IMR-90 (cell line): Measurements from ENCODE around the gene ZNF581. TPM values are rescaled to one million over a fixed set of nuclear protein-coding genes. Genes with fewer than 3 reads are reported as not detected.

Experiments used
- ATAC-seq: fragments of 200-7000 bp; cut with Tn5 transposase; 2 replicates; pipeline ENCODE4 v1.9.1; 2020; ENCODE audit warnings: low read depth, mild to moderate bottlenecking, moderate library complexity
- Bru-seq: library from RNA; stranded (reverse); fragments of 400-500 nt; gene quantifications from one replicate; lab custom pipeline; 2021; lab: Mats Ljungman, UMichigan
- BruChase-seq, 2 experiments: library from RNA; stranded (reverse); fragments of 400-500 nt; gene quantifications; one replicate each; lab custom pipeline; 2021; lab: Mats Ljungman, UMichigan
- BruUV-seq: library from RNA; stranded (reverse); fragments of 400-500 nt; replicated peaks from 2 replicates; lab custom pipeline; 2021; lab: Mats Ljungman, UMichigan
- CTCF ChIA-PET: fragments of 300-600 bp; formaldehyde crosslinking; extraction: SDS; loops from one replicate; lab custom pipeline; 2021; ENCODE audit warnings: antibody characterized with exemption; lab: Yijun Ruan, JAX
- POLR2A ChIA-PET: fragments of 300-600 bp; sonication (Branson Sonifier 250); formaldehyde crosslinking; loops from one replicate; lab custom pipeline; 2022; ENCODE audit warnings: antibody characterized with exemption; ENCODE audit not compliant: unreplicated experiment; lab: Charles Lee
- DNase-seq: peaks from one replicate; pipeline ENCODE4 v3.0.0; 2013
- H2AFZ ChIP-seq: replicated peaks from 2 replicates; pipeline ENCODE3; 2013; ENCODE audit warnings: low read length, mild to moderate bottlenecking; ENCODE audit not compliant: poor library complexity
- H2AK5ac ChIP-seq: 2 replicates; pipeline ENCODE4 v1.6.1; 2013; ENCODE audit warnings: low read depth, low read length, inconsistent platforms
- H2AK9ac ChIP-seq: replicated peaks from 2 replicates; pipeline ENCODE3; 2013; ENCODE audit warnings: mild to moderate bottlenecking, low read depth, low read length, moderate library complexity; ENCODE audit not compliant: poor library complexity
- H2BK120ac ChIP-seq: 2 replicates; pipeline ENCODE4 v1.6.1; 2013; ENCODE audit warnings: low read depth, low read length, inconsistent platforms
- H2BK15ac ChIP-seq: 3 replicates; pipeline ENCODE4 v1.6.1; 2013; ENCODE audit warnings: low read depth, low read length, inconsistent platforms
- H2BK20ac ChIP-seq: 2 replicates; pipeline ENCODE4 v1.6.1; 2013; ENCODE audit warnings: low read depth, mild to moderate bottlenecking, inconsistent platforms, low read length, moderate library complexity
- H2BK5ac ChIP-seq: 2 replicates; pipeline ENCODE4 v1.6.1; 2013; ENCODE audit warnings: mild to moderate bottlenecking, low read depth, low read length, inconsistent platforms; ENCODE audit not compliant: poor library complexity, severe bottlenecking
- H3K14ac ChIP-seq: replicated peaks from 2 replicates; pipeline ENCODE4 v1.6.1; 2013; ENCODE audit warnings: low read depth, low read length, inconsistent platforms
- H3K18ac ChIP-seq: 2 replicates; pipeline ENCODE4 v1.6.1; 2013; ENCODE audit warnings: low read depth, low read length, control low read depth
- H3K23ac ChIP-seq: 2 replicates; pipeline ENCODE4 v1.6.1; 2013; ENCODE audit warnings: low read depth, low read length, inconsistent platforms
- H3K27ac ChIP-seq: 2 replicates; pipeline ENCODE4 v1.5.1; 2013; ENCODE audit warnings: mild to moderate bottlenecking, control low read depth, low read length; ENCODE audit not compliant: insufficient read depth
- H3K27me3 ChIP-seq: 2 replicates; pipeline ENCODE4 v1.6.1; 2013; ENCODE audit warnings: low read length; ENCODE audit not compliant: control insufficient read depth, insufficient read depth
- H3K36me3 ChIP-seq: 2 replicates; pipeline ENCODE4 v1.6.1; 2013; ENCODE audit warnings: low read length, mixed read lengths; ENCODE audit not compliant: control insufficient read depth, insufficient read depth
- H3K4ac ChIP-seq: 2 replicates; pipeline ENCODE4 v1.6.1; 2013; ENCODE audit warnings: low read depth, low read length, inconsistent platforms
- H3K4me1 ChIP-seq: 2 replicates; pipeline ENCODE4 v1.6.1; 2013; ENCODE audit warnings: low read length, mixed read lengths; ENCODE audit not compliant: control insufficient read depth, insufficient read depth
- H3K4me2 ChIP-seq: 2 replicates; pipeline ENCODE4 v1.6.1; 2013; ENCODE audit warnings: low read depth, mild to moderate bottlenecking, control low read depth, low read length, moderate library complexity
- H3K4me3 ChIP-seq: 2 replicates; pipeline ENCODE4 v1.5.1; 2013; ENCODE audit warnings: low read depth, mild to moderate bottlenecking, control low read depth, low read length, moderate library complexity; ENCODE audit not compliant: insufficient read depth
- H3K56ac ChIP-seq: 2 replicates; pipeline ENCODE4 v1.6.1; 2013; ENCODE audit warnings: low read length, inconsistent platforms; ENCODE audit not compliant: insufficient read depth; ENCODE audit errors: extremely low read depth
- H3K79me1 ChIP-seq, 2 experiments: 2 replicates each; pipeline ENCODE4 v1.6.1; 2013; ENCODE audit warnings: low read length in 2 of 2, inconsistent platforms in 1 of 2, low read depth in 1 of 2
- H3K9ac ChIP-seq: 2 replicates; pipeline ENCODE4 v1.6.1; 2013; ENCODE audit warnings: low read depth, low read length, control low read depth
- H3K9me1 ChIP-seq: 2 replicates; pipeline ENCODE4 v1.6.1; 2013; ENCODE audit warnings: low read length, inconsistent platforms; ENCODE audit not compliant: insufficient read depth
- H3K9me3 ChIP-seq: 2 replicates; pipeline ENCODE4 v1.6.1; 2013; ENCODE audit warnings: low read length; ENCODE audit not compliant: control insufficient read depth, insufficient read depth
- H4K20me1 ChIP-seq: 2 replicates; pipeline ENCODE4 v1.6.1; 2013; ENCODE audit warnings: low read length, inconsistent platforms; ENCODE audit not compliant: insufficient read depth
- H4K5ac ChIP-seq: 2 replicates; pipeline ENCODE4 v1.6.1; 2013; ENCODE audit warnings: mild to moderate bottlenecking, low read depth, low read length, control low read depth
- H4K8ac ChIP-seq, 2 experiments: 2 replicates each; pipeline ENCODE4 v1.6.1; 2013; ENCODE audit warnings: low read depth in 2 of 2, low read length in 2 of 2, control low read depth in 1 of 2, inconsistent platforms in 1 of 2
- H4K91ac ChIP-seq: 2 replicates; pipeline ENCODE4 v1.6.1; 2013; ENCODE audit warnings: low read depth, low read length, inconsistent platforms; ENCODE audit not compliant: insufficient read depth
- BHLHE40 ChIP-seq: fragments of 150-350 bp; IDR thresholded peaks from 2 replicates; pipeline ENCODE4 v1.6.1; 2016; ENCODE audit warnings: mild to moderate bottlenecking, low read depth, low read length
- CHD1 ChIP-seq: IDR thresholded peaks from 2 replicates; pipeline ENCODE4 v1.6.1; 2012; ENCODE audit warnings: low read depth, low read length, improper control_type of control experiment
- CTCF ChIP-seq: conservative IDR thresholded peaks from 2 replicates; pipeline ENCODE4 v1.5.1; 2012; ENCODE audit warnings: mild to moderate bottlenecking, low read depth, low read length, improper control_type of control experiment
- FOS ChIP-seq: fragments of 150-350 bp; IDR thresholded peaks from 2 replicates; pipeline ENCODE4 v1.6.1; 2016; ENCODE audit warnings: low read depth, low read length
- MAZ ChIP-seq: IDR thresholded peaks from 2 replicates; pipeline ENCODE4 v1.6.1; 2012; ENCODE audit warnings: low read depth, mild to moderate bottlenecking, low read length, improper control_type of control experiment, moderate library complexity, borderline replicate concordance
- NFE2L2 ChIP-seq: fragments of 150-350 bp; IDR thresholded peaks from 2 replicates; pipeline ENCODE4 v1.6.1; 2016; ENCODE audit warnings: low read depth, mild to moderate bottlenecking, low read length
- POLR2A ChIP-seq: IDR thresholded peaks from 2 replicates; pipeline ENCODE4 v1.6.1; 2012; ENCODE audit warnings: mild to moderate bottlenecking, low read depth, low read length
- RAD21 ChIP-seq: IDR thresholded peaks from 2 replicates; pipeline ENCODE4 v1.6.1; 2012; ENCODE audit warnings: low read length, improper control_type of control experiment
- RCOR1 ChIP-seq: IDR thresholded peaks from 2 replicates; pipeline ENCODE4 v1.6.1; 2012; ENCODE audit warnings: mild to moderate bottlenecking, low read length, improper control_type of control experiment; ENCODE audit not compliant: insufficient replicate concordance
- RFX5 ChIP-seq: IDR thresholded peaks from 2 replicates; pipeline ENCODE4 v1.8.0; 2012; ENCODE audit warnings: low read depth, mild to moderate bottlenecking, low read length, moderate library complexity
- SMC3 ChIP-seq: fragments of 150-350 bp; IDR thresholded peaks from 2 replicates; pipeline ENCODE4 v1.6.1; 2016; ENCODE audit warnings: low read depth, mild to moderate bottlenecking, antibody characterized with exemption, low read length, moderate library complexity
- WGBS, 2 experiments: methylation state at CpG; one replicate each; pipeline versions ENCODE4 v1.1.5 to v1.1.7; 2013; ENCODE audit warnings: missing lambda C conversion rate in 2 of 2; ENCODE audit not compliant: insufficient read length in 1 of 2; ENCODE audit errors: extremely low coverage in 2 of 2; 5-methylcytosine and 5-hydroxymethylcytosine counted together
- dilution Hi-C: fragments of 300-500 bp; cut with HindIII; formaldehyde crosslinking; loops from one replicate; pipeline ENCODE4 v1.14.3; 2018; ENCODE audit warnings: low sequenced_read_pairs; ENCODE audit not compliant: unreplicated experiment
- in situ Hi-C: fragments of 300-500 bp; cut with MboI; formaldehyde crosslinking; loops from 3 replicates; pipeline ENCODE4 v1.14.3; 2019; ENCODE audit warnings: low sequenced_read_pairs, inconsistent platforms, mixed read lengths
- intact Hi-C: fragments of 100-400 bp; cut with micrococcal nuclease; formaldehyde crosslinking; loops from 2 replicates; pipeline ENCODE4 v1.10.0; 2022
- long read RNA-seq: library from polyadenylated mRNA; unstranded; transcript quantifications from one replicate; pipeline ENCODE4 v2.0.0, GENCODE V29; 2021; ENCODE audit not compliant: unreplicated experiment
- polyA plus RNA-seq, 3 experiments: library from polyadenylated mRNA; depleted of rRNA; stranded (reverse); fragments of >200 nt; gene quantifications; 2 replicates each; pipeline ENCODE4 v1.2.3, GENCODE V29; 2012; ENCODE audit warnings: low replicate concordance in 1 of 3
- total RNA-seq: library from RNA; depleted of rRNA; stranded (reverse); fragments of >200 nt; gene quantifications from 2 replicates; pipeline ENCODE4 v1.2.3, GENCODE V29; 2012; rRNA removed
- TF ChIP-seq, protein P1 (sequence below): fragments of 150-350 bp; IDR thresholded peaks from 2 replicates; pipeline ENCODE4 v1.6.1; 2016; ENCODE audit warnings: low read depth, mild to moderate bottlenecking, low read length, moderate library complexity, borderline replicate concordance

The ZNF581 gene
- total RNA-seq (9.7 and 10.0 TPM in 2 replicates), polyA plus RNA-seq (2012; rRNA removed) (21.9 and 24.5 TPM in 2 replicates), Bru-seq, nascent RNA (percentile 92 among the genes with signal in this experiment), BruChase-seq, experiment 1, labeled RNA remaining after a 6-hour chase (percentile 97 among the genes with signal in this experiment), BruChase-seq, experiment 2, labeled RNA remaining after a 2-hour chase (percentile 93 among the genes with signal in this experiment)
- polyA plus RNA-seq (2012; cell fraction: cytosol; rRNA removed): 17.7 and 25.7 TPM in 2 replicates
- 13.3 and 24.2 TPM in 2 replicates for polyA plus RNA-seq (2012; cell fraction: nucleus; rRNA removed; ENCODE audit: low replicate concordance)
- long read RNA-seq, transcript ZNF581-201 (2 exons, 1,298 nt): major isoform, 9 of 17 reads
- long read RNA-seq, partial matches to known transcripts: 4 of 17 reads
- long read RNA-seq, other reads (novel, unspliced or antisense): 3 of 17 reads

GRCh38 chr19:55643003-55643886 is at the start of gene ZNF581:
ZNF581 (plus strand) TSS chr19:55643649; CDS start chr19:55644572, 923 bp downstream.
- BruUV-seq: no TSS peak
- Histone ChIP-seq H3K4ac (peak within 1 kb of the TSS; percentile 83), H3K79me1 (peaks cover 29 to 77% of the 10 kb centered on the region in 2 experiments), H3K14ac (peak within 1 kb of the TSS; percentile 89), H2AFZ (peak within 1 kb of the TSS; percentile 85), H3K27ac (peak within 1 kb of the TSS; percentile 76), H3K23ac (peak within 1 kb of the TSS; percentile 96), H3K18ac (peak within 1 kb of the TSS; percentile 5; the same call in 1 of the 2 replicates), H4K8ac (peak within 1 kb of the TSS; percentile 89 to 96), H3K4me1 (peaks cover 12% of the 10 kb centered on the region), H3K27me3 (no peaks in the 10 kb centered on the region), H2BK5ac (peak within 1 kb of the TSS; percentile 58), H2BK120ac (no peak within 1 kb of the TSS; the same call in 1 of the 2 replicates), H3K4me3 (peak within 1 kb of the TSS; percentile 74), H4K20me1 (no peaks in the 10 kb centered on the region), H3K36me3 (peaks cover 14% of the 10 kb centered on the region), H2BK20ac (no peak within 1 kb of the TSS; the same call in 1 of the 2 replicates), H3K9me3 (no peaks in the 10 kb centered on the region), H2AK5ac (peak within 1 kb of the TSS; percentile 97), H3K9me1 (no peaks in the 10 kb centered on the region), H3K9ac (peak within 1 kb of the TSS; percentile 84), H3K56ac (peak within 1 kb of the TSS; percentile 29), H4K91ac (peak within 1 kb of the TSS; percentile 44), H2AK9ac (peak within 1 kb of the TSS; percentile 96), H3K4me2 (peak within 1 kb of the TSS; percentile 93), H4K5ac (peak within 1 kb of the TSS; percentile 62), H2BK15ac (no peak within 1 kb of the TSS)
- ChIA-PET POLR2A (no interaction called here), CTCF (interaction anchor here (0.8 kb wide), 1 partner anchor 39 kb away, joined by 4 read pairs; no protein-coding TSS in a partner anchor)
- in situ Hi-C loops: loop anchor here (25.0 kb wide), 2 partner anchors 356 to 531 kb away; partner anchors contain the start of genes BRSK1, HSPBP1 and PPP1R12C
- intact Hi-C loops: no loop called here
- WGBS, 2 experiments: 0% methylated on average over 7 of the region's 56 CpGs; no CpG with 5 or more reads in 1 of the 2 experiments
- dilution Hi-C loops: no loop called here
- DNase-seq (peak; percentile 78), ATAC-seq (peak; percentile 42)
- TF ChIP-seq RAD21 (peak; percentile 12; the same call in 1 of the 2 replicates), SMC3 (no peak), FOS (no peak), RCOR1 (peak; percentile 59), NFE2L2 (no peak), RFX5 (peak; percentile 14; the same call in 1 of the 2 replicates), POLR2A (peak; percentile 38; the same call in 1 of the 2 replicates), MAZ (peak; percentile 97), CHD1 (0 out of 2 replicates have a peak, but pooled peaks have one; percentile 64), CTCF (no peak; the same call in 1 of the 2 replicates), BHLHE40 (peak; percentile 63; the same call in 1 of the 2 replicates)
- TF ChIP-seq, protein P1, sequence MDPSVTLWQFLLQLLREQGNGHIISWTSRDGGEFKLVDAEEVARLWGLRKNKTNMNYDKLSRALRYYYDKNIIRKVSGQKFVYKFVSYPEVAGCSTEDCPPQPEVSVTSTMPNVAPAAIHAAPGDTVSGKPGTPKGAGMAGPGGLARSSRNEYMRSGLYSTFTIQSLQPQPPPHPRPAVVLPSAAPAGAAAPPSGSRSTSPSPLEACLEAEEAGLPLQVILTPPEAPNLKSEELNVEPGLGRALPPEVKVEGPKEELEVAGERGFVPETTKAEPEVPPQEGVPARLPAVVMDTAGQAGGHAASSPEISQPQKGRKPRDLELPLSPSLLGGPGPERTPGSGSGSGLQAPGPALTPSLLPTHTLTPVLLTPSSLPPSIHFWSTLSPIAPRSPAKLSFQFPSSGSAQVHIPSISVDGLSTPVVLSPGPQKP: no peak
